Endometrial microvascular endothelial cells (primary cell): ENCODE results near the gene KCTD18. TPM values are rescaled to one million over a fixed set of nuclear protein-coding genes. Genes with fewer than 3 reads are reported as not detected.

Experiments used
- in situ Hi-C: cut with HindIII; loops from 2 replicates; pipeline ENCODE4 v1.10.0; 2017; ENCODE audit warnings: low sequenced_read_pairs, low pct_unique_long_range_greater_than_20kb; ENCODE audit errors: inconsistent ontology term
- total RNA-seq: library from RNA; depleted of rRNA; stranded (reverse); fragments of >200 nt; gene quantifications from one replicate; pipeline ENCODE4 v1.2.3, GENCODE V29; 2015; ENCODE audit errors: inconsistent ontology term

KCTD18 gene
- 6.9 TPM for total RNA-seq

DNA sequence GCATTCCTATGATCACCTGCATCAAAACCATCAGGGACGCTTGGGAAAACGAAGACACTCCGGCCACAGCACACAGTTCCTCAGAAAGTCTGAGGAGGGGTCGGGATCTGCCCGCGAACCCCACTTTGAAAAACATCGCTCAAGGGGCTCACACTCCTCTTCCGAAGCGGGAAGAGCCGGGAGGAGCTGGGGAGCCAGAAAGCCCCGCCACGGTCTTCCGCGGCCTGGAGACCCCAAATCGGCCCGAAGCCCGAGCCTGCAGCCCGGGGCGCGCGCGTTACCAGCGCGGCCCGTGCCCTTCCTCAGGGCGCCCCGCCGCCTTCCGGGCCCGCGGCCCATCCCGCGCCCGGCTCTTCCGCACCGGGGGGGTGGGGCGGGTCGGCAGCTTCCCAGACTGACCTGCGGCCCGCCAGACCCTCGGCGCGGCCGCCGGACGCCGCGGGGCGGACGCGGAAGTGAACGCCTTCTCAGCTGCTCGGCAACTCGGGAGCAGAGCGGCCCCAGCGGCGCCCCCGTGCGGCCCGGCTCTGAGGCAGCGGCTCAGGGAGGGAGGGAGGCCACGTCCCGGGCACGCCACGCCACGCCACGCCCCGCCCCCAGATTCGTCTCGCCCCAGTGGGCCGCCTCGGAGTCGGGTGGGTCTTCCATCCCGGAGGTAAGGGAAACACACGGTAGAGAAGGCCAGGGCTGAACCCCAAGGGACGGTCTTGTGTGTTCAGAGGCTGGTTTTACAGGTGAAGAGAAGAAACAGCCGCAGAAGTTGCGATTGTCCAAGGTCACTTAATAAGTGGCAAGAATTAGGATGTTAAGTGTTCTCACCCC, at the start of gene KCTD18:
Gene KCTD18 (minus strand): TSS at position 457 of the 822 bp plus-strand sequence. CDS start 3,052 bp downstream, outside the sequence.
- in situ Hi-C loops = no loop called here

DNA sequence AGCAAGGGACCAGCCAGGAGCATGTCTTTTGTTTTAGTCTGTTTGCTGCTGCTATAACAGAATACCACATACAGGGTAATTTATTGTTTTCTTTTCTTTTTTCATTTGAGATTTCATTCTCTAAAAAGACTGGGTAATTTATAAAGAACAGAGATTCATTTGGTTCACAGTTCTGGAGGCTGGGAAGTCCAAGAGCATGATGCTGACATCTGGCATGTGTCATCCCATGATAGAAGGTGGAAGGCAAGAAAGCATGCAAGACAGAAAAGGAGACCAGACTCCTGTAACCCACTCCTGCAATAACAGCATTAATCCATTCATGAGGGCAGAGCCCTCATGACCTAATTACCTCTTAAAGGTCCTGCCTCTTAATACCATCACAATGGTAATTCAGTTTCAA, 30.9 kb upstream of the KCTD18 start:
- in situ Hi-C loops = no loop called here

- in situ Hi-C loops = no loop called here
Observed at GRCh38 chr2:200538139-200538538, 28.3 kb upstream of the KCTD18 start.

- in situ Hi-C loops = no loop called here
Observed at GRCh38 chr2:200534572-200534971, 24.7 kb upstream of the KCTD18 start.

- in situ Hi-C loops = no loop called here
Observed at GRCh38 chr2:200533754-200534153, 23.9 kb upstream of the KCTD18 start.

- in situ Hi-C loops = no loop called here
Observed at GRCh38 chr2:200528228-200528627, 18.4 kb upstream of the KCTD18 start.

GRCh38 chr2:200525882-200526651, 16.2 kb upstream of the KCTD18 start, which contains the start of gene SGO2:
TSS of gene SGO2 (plus strand) at chr2:200526207. CDS start at chr2:200532976, 6,769 bp downstream.
- in situ Hi-C loops = no loop called here

GRCh38 chr2:200525551-200525881, 15.6 kb upstream of the KCTD18 start:
- in situ Hi-C loops = no loop called here

- in situ Hi-C loops = no loop called here
Observed at GRCh38 chr2:200525066-200525465, 15.2 kb upstream of the KCTD18 start.

DNA sequence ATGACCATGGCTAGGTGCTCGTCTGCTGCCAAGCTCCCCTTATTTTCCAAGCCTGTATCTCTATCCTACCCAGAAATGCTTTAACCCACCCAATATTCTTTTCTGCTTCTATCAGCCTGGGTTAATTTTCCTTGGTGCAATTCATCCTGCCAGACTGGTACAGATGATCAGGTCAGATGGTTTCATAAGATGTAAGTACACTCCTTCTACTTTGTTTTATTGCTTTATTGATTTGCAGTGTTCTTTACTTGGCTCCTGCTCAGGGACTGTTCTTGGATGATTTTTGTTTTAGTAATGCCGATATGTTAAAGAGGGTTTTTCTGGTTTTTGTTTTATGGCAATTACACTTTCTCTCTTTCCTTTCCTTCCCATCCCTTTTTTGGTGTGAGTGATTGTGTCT, 13.7 kb upstream of the KCTD18 start:
- in situ Hi-C loops = no loop called here

DNA sequence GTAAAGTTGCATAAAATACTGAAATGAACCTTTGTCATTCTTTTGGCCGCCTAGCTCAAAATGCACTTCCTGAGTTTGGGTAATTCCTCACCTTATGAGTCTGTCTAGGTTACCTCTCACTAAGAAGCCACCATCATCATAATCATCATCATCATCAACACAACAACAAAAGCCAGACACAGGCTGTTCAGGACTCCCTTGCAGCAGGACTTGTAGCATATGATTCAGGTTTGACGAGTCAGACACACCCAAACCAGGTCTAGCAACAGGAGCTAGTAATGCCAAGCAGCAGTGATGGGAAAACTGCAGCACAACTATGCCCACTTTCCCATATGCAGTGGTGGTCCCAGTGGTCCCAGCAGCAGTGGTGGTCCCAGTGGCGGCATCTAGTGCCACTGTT, 13.3 kb upstream of the KCTD18 start:
- in situ Hi-C loops = no loop called here

DNA sequence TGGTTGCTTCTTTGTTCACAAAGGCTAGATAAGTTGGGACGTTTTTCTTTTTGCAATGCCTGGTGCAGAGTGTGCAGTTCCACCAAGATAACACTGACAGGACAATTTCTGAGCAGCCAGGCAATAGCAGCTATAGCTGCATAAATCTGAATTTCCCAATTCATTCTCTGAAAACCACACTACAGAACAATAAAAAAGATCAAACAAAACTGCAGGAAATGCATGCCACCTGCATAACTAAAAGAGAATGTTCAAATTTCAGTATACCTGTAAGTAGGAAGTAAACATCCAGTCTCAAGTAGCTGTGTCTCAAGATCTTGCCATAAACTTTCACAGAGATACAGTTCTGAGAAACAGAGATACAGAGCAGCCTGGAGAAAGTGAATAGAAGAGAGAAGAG, 5.3 kb upstream of the KCTD18 start:
- in situ Hi-C loops = no loop called here

DNA sequence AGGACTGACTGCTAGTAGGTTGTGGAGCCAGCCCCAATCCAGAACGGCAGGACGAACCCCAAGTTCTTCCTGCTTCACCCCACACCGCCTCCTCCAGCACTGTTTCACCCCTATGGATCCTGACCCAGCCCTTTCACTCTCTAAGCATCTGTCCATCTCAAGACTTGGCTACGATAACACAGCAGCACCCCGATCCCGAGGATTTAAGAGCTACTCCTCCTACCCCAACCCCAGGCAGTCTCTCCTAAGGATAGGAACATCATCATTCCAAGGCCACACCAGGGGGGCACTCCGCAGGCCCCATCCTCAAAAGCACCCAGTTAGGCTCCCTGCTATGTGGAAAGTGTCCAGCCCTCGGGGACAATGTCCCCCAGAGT, 645 bp downstream of the KCTD18 start:
- in situ Hi-C loops = no loop called here

GRCh38 chr2:200507179-200507578, 2.7 kb downstream of the KCTD18 start:
- in situ Hi-C loops = no loop called here

DNA sequence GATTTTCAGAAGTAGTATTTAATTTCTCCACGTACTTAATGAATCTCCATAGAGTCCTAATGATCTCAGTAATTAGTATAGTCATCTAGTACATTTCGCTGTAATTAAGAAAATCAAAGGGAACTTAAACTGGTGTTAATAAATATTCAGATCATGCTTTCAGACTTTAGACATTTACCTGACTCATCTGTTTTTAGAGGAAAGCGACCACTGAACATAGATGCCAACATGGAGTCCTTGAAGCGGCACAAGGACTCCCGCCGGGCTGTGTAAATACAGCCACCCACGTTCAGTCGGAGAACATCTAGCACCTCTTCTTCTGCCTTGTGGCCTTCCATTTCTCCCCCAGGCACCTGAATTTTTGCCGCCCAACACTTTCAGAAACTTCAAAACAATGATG, 3.2 kb downstream of the KCTD18 start:
- in situ Hi-C loops = no loop called here

GRCh38 chr2:200502196-200502595, 7.7 kb downstream of the KCTD18 start:
- in situ Hi-C loops = no loop called here

DNA sequence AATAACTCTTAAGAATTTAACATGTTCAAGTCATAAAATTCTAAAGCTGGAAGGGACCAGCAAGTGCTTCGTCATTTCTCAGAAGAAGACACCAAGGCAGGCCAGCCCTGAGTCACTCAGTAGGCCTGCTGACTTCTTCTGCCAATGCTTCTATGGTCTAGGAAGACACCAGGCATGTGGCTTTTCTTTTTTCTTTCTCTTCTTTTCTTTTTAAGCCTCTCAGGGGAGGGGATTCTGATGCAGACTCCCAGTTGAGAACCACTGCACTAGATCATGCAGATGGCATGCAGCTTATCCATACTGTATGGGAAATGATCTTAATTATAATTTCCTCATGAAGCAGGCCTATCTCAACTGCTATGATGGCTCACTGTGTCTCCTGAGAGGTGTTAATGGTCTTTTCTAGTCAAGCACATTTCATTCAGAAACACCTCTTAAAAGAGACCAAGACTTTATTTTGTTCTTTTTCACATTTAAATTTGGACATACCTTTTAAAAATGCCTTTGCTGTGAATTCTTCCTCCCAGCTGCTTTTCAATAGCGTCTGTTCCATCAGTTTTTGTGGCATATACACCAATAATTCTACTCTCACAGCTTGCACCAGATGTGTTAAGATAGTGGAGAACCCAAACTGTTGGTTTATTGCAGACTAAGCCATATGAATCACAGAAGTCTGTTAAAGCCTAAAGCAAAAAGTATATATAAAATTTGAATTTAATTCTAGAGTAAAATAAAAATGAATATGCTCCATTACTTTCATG, 11.3 kb downstream of the KCTD18 start:
- in situ Hi-C loops = loop anchor here (25.0 kb wide), 1 partner anchor 536 kb away; the partner anchor contains the start of genes MAIP1 and TYW5

DNA sequence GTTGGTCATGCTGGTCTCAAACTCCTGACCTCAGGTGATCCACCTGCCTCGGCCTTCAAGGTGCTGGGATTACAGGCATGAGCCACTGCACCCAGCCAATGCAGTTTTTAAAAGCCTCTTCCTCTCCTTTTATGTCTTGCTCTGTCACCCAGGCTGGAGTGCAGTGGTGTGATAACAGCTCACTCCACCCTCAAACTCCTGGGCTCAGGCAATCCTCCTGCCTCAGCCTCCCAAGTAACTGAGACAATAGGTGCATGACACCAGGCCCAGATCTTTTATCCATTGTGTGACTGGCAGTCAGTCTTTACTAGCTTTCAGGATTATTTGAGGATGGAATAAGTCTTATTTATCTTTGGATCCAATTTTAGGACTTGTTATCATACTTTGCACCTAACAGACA, 13.2 kb downstream of the KCTD18 start:
- in situ Hi-C loops = loop anchor here (25.0 kb wide), 1 partner anchor 534 kb away; the partner anchor contains the start of genes MAIP1 and TYW5

DNA sequence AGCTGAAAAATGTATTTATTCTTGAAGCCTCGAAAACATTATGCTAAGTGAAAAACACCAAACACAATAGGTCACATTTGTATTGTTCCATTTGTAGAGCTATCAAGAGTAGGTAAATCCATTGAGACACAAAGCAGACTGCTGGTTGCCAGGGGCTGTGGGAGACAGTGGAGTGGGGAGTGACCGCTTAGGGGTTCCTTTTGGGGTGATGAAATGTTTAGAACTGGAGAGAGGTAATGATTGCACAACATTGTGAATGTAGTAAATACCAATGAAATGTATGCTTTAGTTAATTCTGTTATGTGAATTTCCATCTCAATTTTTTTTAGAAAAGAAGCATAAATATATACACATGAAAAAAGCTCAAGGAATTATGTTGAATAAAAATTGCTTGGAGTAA, 15.8 kb downstream of the KCTD18 start:
- in situ Hi-C loops = loop anchor here (25.0 kb wide), 1 partner anchor 532 kb away; the partner anchor contains the start of genes MAIP1 and TYW5
